ENCODE results near the gene SBNO1.

Gene SBNO1

DNA sequence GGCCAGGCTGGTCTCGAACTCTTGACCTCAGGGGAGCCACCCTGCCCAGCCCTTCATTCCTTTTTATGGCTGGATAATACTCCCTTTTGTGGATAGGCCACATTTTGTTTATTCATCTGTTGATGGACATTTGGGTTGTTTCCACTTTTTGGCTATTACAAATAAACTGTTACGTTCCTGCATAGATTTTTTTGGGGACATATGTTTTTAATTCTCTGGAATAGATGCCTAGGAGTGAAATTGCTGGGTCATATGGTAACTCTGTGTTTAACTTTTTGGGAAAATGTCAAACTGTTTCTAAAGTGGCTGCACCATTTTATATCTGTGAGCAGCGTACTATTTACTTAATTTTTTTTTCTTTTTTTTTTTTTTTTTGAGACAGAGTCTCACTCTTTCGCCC is 29.1 kb upstream of the SBNO1 start:
- H3K4me3 ChIP-seq (replicated peaks in 1 of 2; ENCODE audit: low read depth in 2 of 2, low read length in 2 of 2): no peak overlapping the region
- no peak for DNase-seq (ENCODE audit: low read depth in 2 of 2)
- TF ChIP-seq CTCF (IDR thresholded peaks at IDR 0.05; ENCODE audit: low read depth, low read length): no peak

DNA sequence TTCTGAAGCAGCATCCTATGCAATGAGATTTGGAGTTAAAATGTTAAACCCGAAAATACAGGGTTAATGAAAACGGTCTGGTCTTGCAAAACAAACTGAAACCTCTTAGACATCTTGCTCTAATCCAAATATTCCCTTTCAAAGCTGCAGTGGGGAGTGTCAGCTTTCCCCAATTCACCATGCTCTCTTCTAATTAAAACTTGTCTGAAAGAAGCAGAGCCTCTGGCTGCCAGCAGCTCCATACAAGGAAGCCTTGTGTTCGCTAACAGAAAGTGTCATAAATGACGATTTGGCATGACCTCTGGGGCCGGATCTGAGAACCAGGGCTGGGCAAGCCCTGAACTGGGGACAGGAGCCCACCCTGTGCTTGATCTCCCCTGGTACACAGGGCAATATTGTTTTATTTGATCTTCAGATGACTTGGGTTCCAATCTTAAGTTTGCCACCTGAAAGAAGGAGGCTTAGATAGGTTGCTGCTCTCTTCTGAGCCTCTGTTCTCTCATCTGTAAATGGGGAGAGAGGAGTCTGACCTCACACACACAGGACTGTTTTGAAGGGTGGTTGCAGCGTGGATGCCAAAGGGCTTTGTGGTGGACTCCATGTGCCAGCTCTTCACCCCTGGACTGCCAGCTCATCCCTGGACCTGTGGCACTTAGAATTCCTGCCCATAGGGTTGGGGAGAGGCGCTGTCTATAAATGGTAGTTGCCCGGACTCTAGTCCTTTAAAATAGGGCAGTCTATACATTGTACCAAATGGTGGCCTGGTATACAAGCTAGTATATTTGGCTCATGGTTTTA is 27.1 kb upstream of the SBNO1 start:
- no peak overlapping the region for H3K4me3 ChIP-seq (replicated peaks in 1 of 2; ENCODE audit: low read depth in 2 of 2, low read length in 2 of 2)
- TF ChIP-seq CTCF (IDR thresholded peaks at IDR 0.05; ENCODE audit: low read depth, low read length): no peak
- DNase-seq (ENCODE audit: low read depth in 2 of 2): no peak

GRCh38 chr12:123390498-123391426 is 26.1 kb upstream of the SBNO1 start:
- no peak for TF ChIP-seq CTCF (IDR thresholded peaks at IDR 0.05; ENCODE audit: low read depth, low read length)
- DNase-seq (ENCODE audit: low read depth in 2 of 2): no peak
- H3K4me3 ChIP-seq (replicated peaks in 1 of 2; ENCODE audit: low read depth in 2 of 2, low read length in 2 of 2): peak overlapping the region; percentile 61 to 64

- H3K4me3 ChIP-seq (replicated peaks in 1 of 2; ENCODE audit: low read depth in 2 of 2, low read length in 2 of 2): peak overlapping the region; percentile 61 to 64
- TF ChIP-seq CTCF (IDR thresholded peaks at IDR 0.05; ENCODE audit: low read depth, low read length): no peak
- DNase-seq (ENCODE audit: low read depth in 2 of 2): peak; percentile 22 to 35
Observed at GRCh38 chr12:123389560-123390351, 25.1 kb upstream of the SBNO1 start.

GRCh38 chr12:123388951-123389559 is 24.4 kb upstream of the SBNO1 start:
- no peak for DNase-seq (ENCODE audit: low read depth in 2 of 2)
- peak overlapping the region in 1 of 2 donors; percentile 64 for H3K4me3 ChIP-seq (replicated peaks in 1 of 2; ENCODE audit: low read depth in 2 of 2, low read length in 2 of 2)
- no peak for TF ChIP-seq CTCF (IDR thresholded peaks at IDR 0.05; ENCODE audit: low read depth, low read length)

All from cardiac fibroblast (primary cell).